ENCODE measurements around the gene SLC7A6.

The SLC7A6 gene

DNA sequence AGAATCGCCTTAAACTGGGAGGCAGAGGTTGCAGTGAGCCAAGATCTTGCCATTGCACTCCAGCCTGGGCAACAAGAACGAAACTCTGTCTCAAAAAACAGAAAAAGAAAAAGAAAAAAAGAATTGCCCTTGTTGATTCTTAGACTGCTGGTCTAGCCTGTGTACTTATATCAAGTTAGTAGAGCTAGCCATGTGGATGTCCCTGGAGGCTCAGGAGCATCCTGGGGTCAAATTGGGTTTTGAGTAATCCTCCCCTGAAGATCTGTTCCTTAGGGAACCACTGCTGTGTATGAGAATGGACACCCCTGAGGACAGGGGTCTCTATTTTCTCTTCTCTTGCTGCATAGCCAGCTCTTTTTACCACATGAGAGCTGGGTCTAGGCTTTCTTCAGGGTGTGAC lies 24.9 kb downstream of the SLC7A6 start:
- DNase-seq: no peak
- TF ChIP-seq GATA1 (IDR thresholded peaks at IDR 0.05; ENCODE audit: low read depth, low read length): no peak
- no peak for TF ChIP-seq POLR2A (IDR thresholded peaks at IDR 0.05; ENCODE audit: low read length)

DNA sequence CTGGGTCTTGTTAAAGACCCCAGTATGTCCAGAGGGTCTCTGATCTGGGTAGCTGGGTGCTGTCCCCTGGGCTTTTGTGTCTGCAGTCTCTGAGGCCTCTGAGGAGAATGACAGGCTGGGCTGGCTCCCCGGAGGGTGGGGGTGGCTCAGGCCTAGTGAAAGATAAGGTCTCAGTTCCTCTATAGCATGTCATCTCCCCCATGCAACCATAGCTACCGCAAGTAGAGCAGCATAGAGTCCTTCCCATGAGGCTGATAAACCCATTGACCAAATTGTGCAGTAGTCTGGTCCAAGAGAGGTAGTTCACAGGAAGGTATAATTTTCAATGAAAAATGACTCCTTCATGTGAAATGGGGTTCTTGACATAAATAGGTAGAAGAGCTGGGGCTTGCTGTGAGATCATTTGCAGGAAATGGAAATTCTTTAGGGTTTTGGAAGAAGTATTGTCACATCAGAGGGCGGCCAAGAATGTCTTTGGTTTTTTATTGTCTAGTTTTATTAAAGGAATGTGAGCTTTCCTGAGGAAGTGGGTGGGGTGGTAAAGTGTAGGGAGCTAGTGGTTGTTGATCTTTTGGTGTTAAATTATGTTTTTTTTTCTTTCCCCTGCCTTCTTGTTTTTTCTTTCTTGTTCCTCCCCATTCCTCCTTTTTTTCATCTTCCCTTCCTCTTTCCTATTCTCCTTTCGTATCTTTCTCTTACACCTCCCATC lies 25.4 kb downstream of the SLC7A6 start:
- peak; percentile 82 to 84 for DNase-seq
- no peak for TF ChIP-seq POLR2A (IDR thresholded peaks at IDR 0.05; ENCODE audit: low read length)
- no peak for TF ChIP-seq GATA1 (IDR thresholded peaks at IDR 0.05; ENCODE audit: low read depth, low read length)

DNA sequence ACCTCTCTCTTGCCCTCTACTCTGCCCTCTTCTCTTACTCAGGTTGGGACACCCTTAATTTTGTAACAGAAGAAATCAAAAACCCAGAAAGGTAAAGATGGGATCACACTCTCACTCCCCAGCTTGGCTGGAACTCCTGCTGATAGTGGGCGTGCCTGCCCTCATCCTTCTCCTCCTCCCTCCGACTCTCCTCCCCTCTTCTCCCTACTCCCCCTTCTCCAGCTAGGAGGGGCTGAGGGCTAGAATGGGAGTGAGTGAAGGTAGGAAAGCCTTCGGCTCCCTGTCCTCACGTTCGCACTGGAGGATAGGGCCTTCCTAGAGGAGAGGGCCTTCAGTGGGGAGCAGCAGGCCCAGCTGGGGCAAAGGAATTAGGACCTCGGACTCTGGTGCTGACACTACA lies 26.1 kb downstream of the SLC7A6 start:
- no peak for DNase-seq
- TF ChIP-seq GATA1 (IDR thresholded peaks at IDR 0.05; ENCODE audit: low read depth, low read length): no peak

DNA sequence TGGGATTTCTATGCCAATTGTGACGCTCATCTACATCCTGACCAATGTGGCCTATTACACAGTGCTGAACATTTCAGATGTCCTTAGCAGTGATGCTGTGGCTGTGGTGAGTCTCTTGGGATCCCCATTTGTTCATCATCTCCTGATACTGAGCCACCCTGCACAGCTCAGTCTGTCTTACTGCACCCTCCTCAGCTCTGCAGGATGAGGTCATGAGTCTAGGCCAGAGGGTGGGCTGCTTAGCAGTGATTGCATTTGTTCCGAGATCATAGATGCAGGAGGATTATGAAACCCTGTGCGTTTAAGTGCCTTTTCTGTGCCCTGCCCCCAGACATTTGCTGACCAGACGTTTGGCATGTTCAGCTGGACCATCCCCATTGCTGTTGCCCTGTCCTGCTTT lies 26.9 kb downstream of the SLC7A6 start:
- no peak for DNase-seq
- TF ChIP-seq POLR2A (IDR thresholded peaks at IDR 0.05; ENCODE audit: low read length) (no peak), GATA1 (IDR thresholded peaks at IDR 0.05; ENCODE audit: low read depth, low read length) (no peak)

DNA sequence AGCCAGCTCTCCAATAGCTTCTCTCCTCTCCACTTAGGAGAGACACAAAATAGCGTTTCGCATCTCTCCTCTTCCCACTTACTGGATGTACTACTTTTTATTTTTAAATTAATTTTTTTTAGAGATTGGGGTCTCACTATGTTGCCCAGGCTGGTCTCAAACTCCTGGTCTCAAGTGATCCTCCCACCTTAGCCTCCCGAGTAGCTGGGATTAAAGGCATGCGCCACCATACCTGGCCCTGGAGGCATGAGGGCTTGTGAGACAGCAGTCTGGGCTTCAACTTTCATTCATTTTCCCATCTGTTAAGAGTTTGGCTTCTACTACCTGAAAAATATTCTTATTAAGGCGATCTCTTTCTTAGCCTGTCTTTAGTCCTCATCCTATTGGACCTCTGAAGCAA lies 28.1 kb downstream of the SLC7A6 start:
- DNase-seq: no peak
- no peak for TF ChIP-seq GATA1 (IDR thresholded peaks at IDR 0.05; ENCODE audit: low read depth, low read length)
- TF ChIP-seq POLR2A (IDR thresholded peaks at IDR 0.05; ENCODE audit: low read length): no peak

DNA sequence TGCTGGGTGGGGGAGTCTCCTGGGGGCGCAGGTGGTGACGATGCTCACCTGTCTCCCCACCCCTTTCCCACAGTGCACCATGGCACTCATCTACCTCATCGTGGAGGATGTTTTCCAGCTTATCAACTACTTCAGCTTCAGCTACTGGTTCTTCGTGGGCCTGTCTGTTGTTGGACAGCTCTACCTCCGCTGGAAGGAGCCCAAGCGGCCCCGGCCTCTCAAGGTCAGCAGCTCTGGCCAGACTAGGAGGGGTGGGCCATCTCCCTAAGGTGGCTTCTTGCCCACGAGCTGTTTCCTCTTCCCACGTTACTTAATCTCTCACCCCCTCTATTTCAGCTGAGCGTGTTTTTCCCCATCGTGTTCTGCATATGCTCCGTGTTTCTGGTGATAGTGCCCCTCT lies 32.0 kb downstream of the SLC7A6 start:
- DNase-seq: no peak
- TF ChIP-seq GATA1 (IDR thresholded peaks at IDR 0.05; ENCODE audit: low read depth, low read length) (no peak), POLR2A (IDR thresholded peaks at IDR 0.05; ENCODE audit: low read length) (no peak)

DNA sequence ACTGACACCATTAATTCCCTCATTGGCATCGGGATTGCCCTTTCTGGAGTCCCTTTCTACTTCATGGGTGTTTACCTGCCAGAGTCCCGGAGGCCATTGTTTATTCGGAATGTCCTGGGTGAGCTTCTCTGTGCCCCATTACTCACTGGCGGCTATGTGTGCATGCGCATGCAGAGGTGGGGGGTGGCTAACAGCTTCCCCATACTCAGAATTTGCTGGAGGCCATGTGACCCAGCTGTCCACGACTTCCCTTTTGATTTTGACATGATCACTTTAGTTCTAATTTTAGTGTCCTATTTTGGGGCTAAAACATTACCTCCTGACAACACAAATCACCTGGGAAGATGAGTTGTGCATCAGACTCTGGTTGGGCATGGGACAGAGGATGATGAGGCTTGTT lies 32.4 kb downstream of the SLC7A6 start:
- TF ChIP-seq GATA1 (IDR thresholded peaks at IDR 0.05; ENCODE audit: low read depth, low read length) (no peak), POLR2A (IDR thresholded peaks at IDR 0.05; ENCODE audit: low read length) (no peak)
- no peak for DNase-seq

DNA sequence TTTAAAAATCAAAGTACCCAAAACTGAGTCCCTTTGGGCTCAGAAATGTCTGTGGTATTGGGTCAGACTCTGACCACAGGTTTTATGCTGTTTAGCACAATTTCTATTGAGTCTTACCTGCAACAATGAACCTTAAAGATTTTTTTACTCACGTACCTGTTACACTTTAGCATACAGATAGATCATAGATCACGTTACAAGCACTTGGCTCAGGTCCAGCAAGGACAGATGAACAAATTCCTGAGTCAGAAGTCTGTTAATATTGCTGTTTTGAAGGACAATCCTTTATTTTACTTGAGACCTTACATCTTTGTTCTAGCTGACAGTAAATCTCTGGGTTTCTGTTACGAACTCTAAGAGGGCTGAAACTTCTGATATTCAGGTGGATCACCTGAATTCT lies 33.6 kb downstream of the SLC7A6 start:
- TF ChIP-seq GATA1 (IDR thresholded peaks at IDR 0.05; ENCODE audit: low read depth, low read length) (no peak), POLR2A (IDR thresholded peaks at IDR 0.05; ENCODE audit: low read length) (no peak)
- no peak for DNase-seq

DNA sequence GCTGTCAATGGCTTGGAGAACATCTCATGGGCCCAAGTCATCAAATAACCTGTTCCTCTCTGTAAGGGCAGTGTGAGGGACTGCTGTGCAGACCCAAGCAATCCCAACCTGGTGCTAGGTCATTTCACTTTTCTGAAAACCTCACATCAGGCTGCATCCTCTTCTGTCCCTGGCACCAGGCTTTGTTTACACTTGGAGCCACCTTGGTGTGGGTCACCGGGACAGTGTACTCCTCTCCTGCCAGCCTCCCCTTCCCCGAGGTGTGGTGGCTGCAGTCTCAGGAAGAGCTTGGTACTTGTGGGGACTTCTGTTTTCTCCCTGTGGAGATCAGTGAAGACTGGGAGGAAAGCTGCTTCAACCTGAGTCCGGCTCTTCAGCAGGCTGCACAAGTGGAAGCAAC lies 34.0 kb downstream of the SLC7A6 start:
- DNase-seq: no peak
- TF ChIP-seq GATA1 (IDR thresholded peaks at IDR 0.05; ENCODE audit: low read depth, low read length): no peak
- TF ChIP-seq POLR2A (IDR thresholded peaks at IDR 0.05; ENCODE audit: low read length): no peak

DNA sequence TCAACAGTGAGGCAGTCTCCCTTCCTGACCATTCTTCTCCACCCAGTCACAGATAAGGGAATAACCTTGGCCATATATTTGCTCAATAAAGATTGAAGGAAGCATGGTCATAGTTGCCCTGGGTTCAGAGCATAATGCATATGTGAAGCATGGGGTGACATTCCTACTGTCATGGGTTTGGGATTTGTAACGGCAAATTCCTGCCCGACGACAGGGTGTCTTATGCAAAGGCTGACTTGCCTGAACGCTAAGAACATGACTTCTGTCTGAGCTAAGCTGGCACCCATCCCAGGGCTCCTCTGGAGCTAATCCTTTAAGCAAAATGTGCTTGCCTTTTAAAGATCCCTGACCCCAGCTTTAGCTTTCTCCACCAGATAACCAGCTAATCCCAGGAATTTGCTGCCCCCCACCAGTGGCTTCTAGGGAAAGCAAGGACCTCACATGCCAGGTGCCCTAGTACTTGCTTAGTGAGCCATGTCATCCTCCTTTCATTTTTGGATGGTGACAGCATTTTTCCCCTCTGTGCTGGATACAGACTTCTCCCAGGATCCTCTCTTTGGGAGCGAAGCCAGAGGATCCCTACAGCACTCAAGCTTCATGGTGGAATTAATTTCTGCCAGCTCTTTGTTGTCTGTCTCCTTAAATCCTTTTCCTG lies 34.7 kb downstream of the SLC7A6 start:
- no peak for TF ChIP-seq GATA1 (IDR thresholded peaks at IDR 0.05; ENCODE audit: low read depth, low read length)
- no peak for TF ChIP-seq POLR2A (IDR thresholded peaks at IDR 0.05; ENCODE audit: low read length)
- no peak for DNase-seq

DNA sequence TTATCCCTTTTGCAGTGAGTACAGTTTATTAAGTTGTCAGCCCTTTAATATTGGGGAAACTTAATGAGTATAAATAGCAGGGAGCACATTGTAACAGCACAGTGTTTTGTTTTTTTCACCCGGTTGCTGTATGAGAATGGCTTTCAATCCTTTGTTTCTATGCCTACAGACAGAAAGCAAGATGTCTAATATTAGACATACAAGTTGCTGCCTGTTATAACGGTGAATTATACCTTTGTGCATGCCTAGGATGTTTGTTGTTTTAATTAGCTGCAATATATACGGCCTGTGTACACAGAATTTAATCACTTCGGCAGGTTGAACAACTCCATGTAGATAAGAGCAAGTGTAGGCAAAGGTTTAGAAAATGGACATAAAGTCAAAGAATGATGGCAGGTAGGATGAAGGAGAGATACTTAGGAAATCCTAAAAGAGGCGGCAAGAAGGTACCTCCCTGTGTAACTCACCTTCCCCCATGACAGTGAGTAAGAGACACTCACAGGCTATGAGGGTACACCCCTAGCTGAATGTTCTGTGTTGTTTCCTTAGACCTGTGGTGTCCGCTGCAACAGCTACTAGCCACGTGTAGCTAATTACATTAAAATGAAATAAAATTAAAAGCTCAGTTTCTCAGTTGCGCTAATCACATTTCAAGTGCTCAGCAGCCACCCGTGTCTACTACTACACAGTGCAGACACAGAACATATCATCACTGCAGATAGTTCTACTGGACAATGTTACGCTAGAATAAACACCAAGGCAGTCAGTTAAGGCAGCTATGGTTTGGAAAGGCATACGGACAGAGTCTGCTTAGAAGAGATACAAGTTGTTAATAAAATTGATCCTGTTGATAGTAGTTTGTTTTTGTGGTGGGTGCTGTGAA lies 35.5 kb downstream of the SLC7A6 start:
- TF ChIP-seq POLR2A (IDR thresholded peaks at IDR 0.05; ENCODE audit: low read length): no peak
- TF ChIP-seq GATA1 (IDR thresholded peaks at IDR 0.05; ENCODE audit: low read depth, low read length): no peak
- no peak for DNase-seq

DNA sequence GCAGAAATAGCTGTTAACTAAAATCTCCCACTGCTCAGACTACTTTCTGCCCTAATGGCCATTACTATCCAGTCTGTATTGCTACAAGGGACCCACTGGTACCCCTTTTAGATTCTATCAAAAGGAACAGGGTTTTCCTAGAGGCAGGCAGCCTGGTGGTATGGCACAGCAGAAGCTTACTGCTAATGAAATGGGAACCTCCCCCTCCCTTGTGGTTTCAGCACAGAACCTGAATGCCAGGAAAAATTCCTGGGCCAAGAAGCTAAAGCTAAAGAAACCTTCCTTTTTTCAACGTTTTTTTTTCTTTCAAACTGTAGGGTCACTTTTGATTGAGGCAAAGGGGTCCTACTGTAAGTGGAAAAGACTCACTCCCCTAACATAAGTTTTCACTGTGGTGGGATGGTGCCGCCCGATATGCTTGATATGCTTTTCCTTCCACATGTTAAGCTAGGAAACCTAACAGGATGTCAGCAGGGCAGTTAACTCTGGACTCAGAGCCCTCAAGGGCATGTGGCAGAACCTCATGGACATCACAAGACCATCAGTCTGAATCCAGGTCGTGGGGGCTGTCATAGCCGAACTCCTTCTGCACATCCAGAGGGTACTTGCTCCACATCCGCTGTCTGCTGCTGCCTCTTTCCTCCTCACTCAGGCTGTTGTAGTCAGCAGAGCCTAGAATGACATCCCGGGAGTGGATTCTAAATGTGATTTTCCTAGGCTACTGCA lies 36.6 kb downstream of the SLC7A6 start:
- TF ChIP-seq GATA1 (IDR thresholded peaks at IDR 0.05; ENCODE audit: low read depth, low read length): no peak
- TF ChIP-seq POLR2A (IDR thresholded peaks at IDR 0.05; ENCODE audit: low read length): no peak
- DNase-seq: no peak

DNA sequence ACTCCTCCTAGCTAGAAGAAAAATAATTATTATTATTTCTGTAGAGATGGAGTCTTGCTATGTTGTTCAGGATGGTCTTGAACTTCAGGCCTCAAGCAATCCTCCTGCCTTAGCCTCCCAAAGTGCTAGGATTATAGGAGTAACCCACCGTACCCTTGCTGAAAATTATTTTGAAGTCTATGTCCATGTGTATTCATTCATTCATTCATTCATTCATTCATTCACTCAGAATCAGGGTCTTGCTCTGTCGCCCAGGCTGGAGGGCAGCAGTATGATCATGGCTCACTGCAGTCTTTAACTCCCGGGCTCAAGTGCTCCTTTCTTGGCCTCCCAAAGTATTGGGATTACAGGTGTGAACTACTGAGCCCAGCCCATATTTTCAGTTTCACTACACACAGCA lies 42.3 kb downstream of the SLC7A6 start:
- DNase-seq: no peak
- no peak for TF ChIP-seq GATA1 (IDR thresholded peaks at IDR 0.05; ENCODE audit: low read depth, low read length)
- no peak for TF ChIP-seq POLR2A (IDR thresholded peaks at IDR 0.05; ENCODE audit: low read length)

DNA sequence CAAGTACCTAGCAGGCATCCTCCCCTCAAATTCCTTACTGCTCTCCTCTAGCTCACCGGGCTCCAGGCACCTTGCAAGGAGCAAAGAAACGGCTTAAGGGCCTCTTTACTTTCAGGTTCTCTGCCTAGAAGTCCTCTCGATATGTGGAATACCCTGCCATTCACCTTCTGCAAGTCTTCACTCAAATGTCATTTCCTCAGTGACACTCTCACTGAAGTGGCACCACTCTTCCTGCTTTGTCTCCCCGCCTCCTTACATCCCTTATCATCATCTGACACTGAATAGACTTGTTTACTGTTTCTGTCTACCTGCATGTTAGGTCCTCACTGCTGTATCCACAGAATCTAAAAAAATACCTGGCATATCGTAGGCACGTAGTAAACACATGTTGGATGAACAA lies 45.5 kb downstream of the SLC7A6 start:
- no peak for TF ChIP-seq POLR2A (IDR thresholded peaks at IDR 0.05; ENCODE audit: low read length)
- TF ChIP-seq GATA1 (IDR thresholded peaks at IDR 0.05; ENCODE audit: low read depth, low read length): no peak
- DNase-seq: peak; percentile 32 to 40

Measured in erythroblast (primary cell).